PC-3 (cell line): ENCODE data around the gene ARHGAP15.

Experiments used
- EZH2 ChIP-seq: fragments of 300-600 bp; sonication (generic); IDR thresholded peaks from one replicate; pipeline ENCODE4 v1.6.1; 2017; ENCODE audit warnings: antibody characterized with exemption, mild to moderate bottlenecking, low read length; ENCODE audit not compliant: unreplicated experiment
- TF ChIP-seq, protein P1 (sequence below): fragments of 300-600 bp; sonication (generic); conservative IDR thresholded peaks from 2 replicates; pipeline ENCODE4 v1.5.1; 2017; ENCODE audit warnings: antibody characterized with exemption, low read depth, mild to moderate bottlenecking, low read length

- TF ChIP-seq, protein P1, sequence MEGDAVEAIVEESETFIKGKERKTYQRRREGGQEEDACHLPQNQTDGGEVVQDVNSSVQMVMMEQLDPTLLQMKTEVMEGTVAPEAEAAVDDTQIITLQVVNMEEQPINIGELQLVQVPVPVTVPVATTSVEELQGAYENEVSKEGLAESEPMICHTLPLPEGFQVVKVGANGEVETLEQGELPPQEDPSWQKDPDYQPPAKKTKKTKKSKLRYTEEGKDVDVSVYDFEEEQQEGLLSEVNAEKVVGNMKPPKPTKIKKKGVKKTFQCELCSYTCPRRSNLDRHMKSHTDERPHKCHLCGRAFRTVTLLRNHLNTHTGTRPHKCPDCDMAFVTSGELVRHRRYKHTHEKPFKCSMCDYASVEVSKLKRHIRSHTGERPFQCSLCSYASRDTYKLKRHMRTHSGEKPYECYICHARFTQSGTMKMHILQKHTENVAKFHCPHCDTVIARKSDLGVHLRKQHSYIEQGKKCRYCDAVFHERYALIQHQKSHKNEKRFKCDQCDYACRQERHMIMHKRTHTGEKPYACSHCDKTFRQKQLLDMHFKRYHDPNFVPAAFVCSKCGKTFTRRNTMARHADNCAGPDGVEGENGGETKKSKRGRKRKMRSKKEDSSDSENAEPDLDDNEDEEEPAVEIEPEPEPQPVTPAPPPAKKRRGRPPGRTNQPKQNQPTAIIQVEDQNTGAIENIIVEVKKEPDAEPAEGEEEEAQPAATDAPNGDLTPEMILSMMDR = no peak
- TF ChIP-seq EZH2 = no peak
Measured at GRCh38 chr2:143532061-143532460, 402.8 kb downstream of the ARHGAP15 start.
